WTC11 (cell line): ENCODE data around the gene ATAD3C.
"Not testable (repeated sequence)": the region's sequence is repeated elsewhere in the genome, so short reads cannot be mapped to it uniquely, and the experiment has no call there.

Source experiments
- CBFB ChIP-seq: sonication (generic); formaldehyde crosslinking; IDR thresholded peaks from 2 replicates; pipeline ENCODE4 v1.8.1; 2022; ENCODE audit warnings: mild to moderate bottlenecking, low read depth, missing genetic modification reagents
- CREM ChIP-seq: sonication (generic); formaldehyde crosslinking; IDR thresholded peaks from 2 replicates; pipeline ENCODE4 v1.8.1; 2022; ENCODE audit warnings: mild to moderate bottlenecking, missing genetic modification reagents, moderate library complexity
- ESRRA ChIP-seq: sonication (generic); formaldehyde crosslinking; IDR thresholded peaks from 2 replicates; pipeline ENCODE4 v1.8.1; 2022; ENCODE audit warnings: mild to moderate bottlenecking, missing genetic modification reagents, borderline replicate concordance
- GRHL2 ChIP-seq: fragments of 250-450 bp; sonication (Bioruptor Pico); IDR thresholded peaks from 2 replicates; pipeline ENCODE4 v1.8.0; 2022; ENCODE audit warnings: mild to moderate bottlenecking, moderate library complexity; ENCODE audit not compliant: insufficient replicate concordance, severe bottlenecking
- MYBL2 ChIP-seq: sonication (generic); formaldehyde crosslinking; IDR thresholded peaks from 2 replicates; pipeline ENCODE4 v1.8.1; 2023; ENCODE audit warnings: mild to moderate bottlenecking, moderate library complexity, missing genetic modification reagents
- TCF7 ChIP-seq: sonication (generic); formaldehyde crosslinking; IDR thresholded peaks from 2 replicates; pipeline ENCODE4 v1.8.0; 2022; ENCODE audit warnings: mild to moderate bottlenecking, low read depth, missing genetic modification reagents, moderate library complexity
- TF ChIP-seq, protein P1 (sequence below): sonication (generic); formaldehyde crosslinking; IDR thresholded peaks from 2 replicates; pipeline ENCODE4 v1.8.1; 2023; ENCODE audit warnings: mild to moderate bottlenecking, missing genetic modification reagents
- TF ChIP-seq, protein P2 (sequence below): sonication (generic); formaldehyde crosslinking; IDR thresholded peaks from 2 replicates; pipeline ENCODE4 v1.8.1; 2022; ENCODE audit warnings: mild to moderate bottlenecking, missing genetic modification reagents, moderate library complexity, borderline replicate concordance
- TF ChIP-seq, protein P3 (sequence below): fragments of 200-600 bp; IDR thresholded peaks from 2 replicates; pipeline ENCODE4 v1.8.0; 2022; ENCODE audit warnings: antibody characterized with exemption
- TF ChIP-seq, protein P4 (sequence below): sonication (generic); formaldehyde crosslinking; IDR thresholded peaks from 2 replicates; pipeline ENCODE4 v1.8.0; 2022; ENCODE audit warnings: mild to moderate bottlenecking, missing genetic modification reagents
- TF ChIP-seq, protein P5 (sequence below): sonication (generic); formaldehyde crosslinking; IDR thresholded peaks from 2 replicates; pipeline ENCODE4 v1.8.1; 2023; ENCODE audit warnings: mild to moderate bottlenecking, missing genetic modification reagents, moderate library complexity
- TF ChIP-seq, protein P6 (sequence below): fragments of 250-450 bp; sonication (Bioruptor Pico); IDR thresholded peaks from 2 replicates; pipeline ENCODE4 v1.9.0; 2021; ENCODE audit warnings: mild to moderate bottlenecking
- TF ChIP-seq, protein P7 (sequence below): sonication (generic); formaldehyde crosslinking; IDR thresholded peaks from 2 replicates; pipeline ENCODE4 v1.8.1; 2023; ENCODE audit warnings: mild to moderate bottlenecking, moderate library complexity, missing genetic modification reagents
- TF ChIP-seq, protein P8 (sequence below): sonication (generic); formaldehyde crosslinking; IDR thresholded peaks from 2 replicates; pipeline ENCODE4 v1.8.0; 2023; ENCODE audit warnings: missing genetic modification reagents

DNA sequence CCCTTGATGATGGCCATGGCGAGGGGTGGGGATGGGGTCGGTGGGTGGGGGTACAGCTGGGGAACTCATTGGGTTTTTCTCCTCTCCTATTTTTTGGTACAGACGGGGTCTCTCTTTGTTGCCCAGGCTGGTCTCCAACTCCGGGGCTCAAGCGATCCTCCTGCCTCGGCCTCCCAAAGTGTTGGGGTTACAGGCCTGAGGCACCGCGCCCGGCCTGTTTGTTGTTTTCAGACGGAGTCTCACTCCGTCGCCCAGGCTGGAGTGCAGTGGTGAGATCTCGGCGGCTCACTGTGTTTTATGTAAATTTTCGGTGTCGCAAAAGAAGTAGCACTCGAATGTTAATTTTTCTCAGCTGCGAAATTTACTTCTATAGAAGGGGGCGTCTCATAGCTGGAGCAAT, 2.9 kb upstream of the ATAD3C start:
- TF ChIP-seq, protein P1, sequence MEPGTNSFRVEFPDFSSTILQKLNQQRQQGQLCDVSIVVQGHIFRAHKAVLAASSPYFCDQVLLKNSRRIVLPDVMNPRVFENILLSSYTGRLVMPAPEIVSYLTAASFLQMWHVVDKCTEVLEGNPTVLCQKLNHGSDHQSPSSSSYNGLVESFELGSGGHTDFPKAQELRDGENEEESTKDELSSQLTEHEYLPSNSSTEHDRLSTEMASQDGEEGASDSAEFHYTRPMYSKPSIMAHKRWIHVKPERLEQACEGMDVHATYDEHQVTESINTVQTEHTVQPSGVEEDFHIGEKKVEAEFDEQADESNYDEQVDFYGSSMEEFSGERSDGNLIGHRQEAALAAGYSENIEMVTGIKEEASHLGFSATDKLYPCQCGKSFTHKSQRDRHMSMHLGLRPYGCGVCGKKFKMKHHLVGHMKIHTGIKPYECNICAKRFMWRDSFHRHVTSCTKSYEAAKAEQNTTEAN = not testable (repeated sequence)
- TF ChIP-seq, protein P2, sequence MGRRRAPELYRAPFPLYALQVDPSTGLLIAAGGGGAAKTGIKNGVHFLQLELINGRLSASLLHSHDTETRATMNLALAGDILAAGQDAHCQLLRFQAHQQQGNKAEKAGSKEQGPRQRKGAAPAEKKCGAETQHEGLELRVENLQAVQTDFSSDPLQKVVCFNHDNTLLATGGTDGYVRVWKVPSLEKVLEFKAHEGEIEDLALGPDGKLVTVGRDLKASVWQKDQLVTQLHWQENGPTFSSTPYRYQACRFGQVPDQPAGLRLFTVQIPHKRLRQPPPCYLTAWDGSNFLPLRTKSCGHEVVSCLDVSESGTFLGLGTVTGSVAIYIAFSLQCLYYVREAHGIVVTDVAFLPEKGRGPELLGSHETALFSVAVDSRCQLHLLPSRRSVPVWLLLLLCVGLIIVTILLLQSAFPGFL (CRISPR knock-in tag) = not testable (repeated sequence)
- TF ChIP-seq, protein P3, sequence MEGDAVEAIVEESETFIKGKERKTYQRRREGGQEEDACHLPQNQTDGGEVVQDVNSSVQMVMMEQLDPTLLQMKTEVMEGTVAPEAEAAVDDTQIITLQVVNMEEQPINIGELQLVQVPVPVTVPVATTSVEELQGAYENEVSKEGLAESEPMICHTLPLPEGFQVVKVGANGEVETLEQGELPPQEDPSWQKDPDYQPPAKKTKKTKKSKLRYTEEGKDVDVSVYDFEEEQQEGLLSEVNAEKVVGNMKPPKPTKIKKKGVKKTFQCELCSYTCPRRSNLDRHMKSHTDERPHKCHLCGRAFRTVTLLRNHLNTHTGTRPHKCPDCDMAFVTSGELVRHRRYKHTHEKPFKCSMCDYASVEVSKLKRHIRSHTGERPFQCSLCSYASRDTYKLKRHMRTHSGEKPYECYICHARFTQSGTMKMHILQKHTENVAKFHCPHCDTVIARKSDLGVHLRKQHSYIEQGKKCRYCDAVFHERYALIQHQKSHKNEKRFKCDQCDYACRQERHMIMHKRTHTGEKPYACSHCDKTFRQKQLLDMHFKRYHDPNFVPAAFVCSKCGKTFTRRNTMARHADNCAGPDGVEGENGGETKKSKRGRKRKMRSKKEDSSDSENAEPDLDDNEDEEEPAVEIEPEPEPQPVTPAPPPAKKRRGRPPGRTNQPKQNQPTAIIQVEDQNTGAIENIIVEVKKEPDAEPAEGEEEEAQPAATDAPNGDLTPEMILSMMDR = not testable (repeated sequence)
- TF ChIP-seq TCF7, GRHL2, MYBL2, ESRRA, CREM, CBFB (CRISPR knock-in tag): not testable (repeated sequence)
- TF ChIP-seq, protein P4, sequence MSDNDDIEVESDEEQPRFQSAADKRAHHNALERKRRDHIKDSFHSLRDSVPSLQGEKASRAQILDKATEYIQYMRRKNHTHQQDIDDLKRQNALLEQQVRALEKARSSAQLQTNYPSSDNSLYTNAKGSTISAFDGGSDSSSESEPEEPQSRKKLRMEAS = not testable (repeated sequence)
- TF ChIP-seq, protein P5, sequence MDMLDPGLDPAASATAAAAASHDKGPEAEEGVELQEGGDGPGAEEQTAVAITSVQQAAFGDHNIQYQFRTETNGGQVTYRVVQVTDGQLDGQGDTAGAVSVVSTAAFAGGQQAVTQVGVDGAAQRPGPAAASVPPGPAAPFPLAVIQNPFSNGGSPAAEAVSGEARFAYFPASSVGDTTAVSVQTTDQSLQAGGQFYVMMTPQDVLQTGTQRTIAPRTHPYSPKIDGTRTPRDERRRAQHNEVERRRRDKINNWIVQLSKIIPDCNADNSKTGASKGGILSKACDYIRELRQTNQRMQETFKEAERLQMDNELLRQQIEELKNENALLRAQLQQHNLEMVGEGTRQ = not testable (repeated sequence)
- TF ChIP-seq, protein P6, sequence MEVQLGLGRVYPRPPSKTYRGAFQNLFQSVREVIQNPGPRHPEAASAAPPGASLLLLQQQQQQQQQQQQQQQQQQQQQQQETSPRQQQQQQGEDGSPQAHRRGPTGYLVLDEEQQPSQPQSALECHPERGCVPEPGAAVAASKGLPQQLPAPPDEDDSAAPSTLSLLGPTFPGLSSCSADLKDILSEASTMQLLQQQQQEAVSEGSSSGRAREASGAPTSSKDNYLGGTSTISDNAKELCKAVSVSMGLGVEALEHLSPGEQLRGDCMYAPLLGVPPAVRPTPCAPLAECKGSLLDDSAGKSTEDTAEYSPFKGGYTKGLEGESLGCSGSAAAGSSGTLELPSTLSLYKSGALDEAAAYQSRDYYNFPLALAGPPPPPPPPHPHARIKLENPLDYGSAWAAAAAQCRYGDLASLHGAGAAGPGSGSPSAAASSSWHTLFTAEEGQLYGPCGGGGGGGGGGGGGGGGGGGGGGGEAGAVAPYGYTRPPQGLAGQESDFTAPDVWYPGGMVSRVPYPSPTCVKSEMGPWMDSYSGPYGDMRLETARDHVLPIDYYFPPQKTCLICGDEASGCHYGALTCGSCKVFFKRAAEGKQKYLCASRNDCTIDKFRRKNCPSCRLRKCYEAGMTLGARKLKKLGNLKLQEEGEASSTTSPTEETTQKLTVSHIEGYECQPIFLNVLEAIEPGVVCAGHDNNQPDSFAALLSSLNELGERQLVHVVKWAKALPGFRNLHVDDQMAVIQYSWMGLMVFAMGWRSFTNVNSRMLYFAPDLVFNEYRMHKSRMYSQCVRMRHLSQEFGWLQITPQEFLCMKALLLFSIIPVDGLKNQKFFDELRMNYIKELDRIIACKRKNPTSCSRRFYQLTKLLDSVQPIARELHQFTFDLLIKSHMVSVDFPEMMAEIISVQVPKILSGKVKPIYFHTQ (CRISPR knock-in tag) = not testable (repeated sequence)
- TF ChIP-seq, protein P7, sequence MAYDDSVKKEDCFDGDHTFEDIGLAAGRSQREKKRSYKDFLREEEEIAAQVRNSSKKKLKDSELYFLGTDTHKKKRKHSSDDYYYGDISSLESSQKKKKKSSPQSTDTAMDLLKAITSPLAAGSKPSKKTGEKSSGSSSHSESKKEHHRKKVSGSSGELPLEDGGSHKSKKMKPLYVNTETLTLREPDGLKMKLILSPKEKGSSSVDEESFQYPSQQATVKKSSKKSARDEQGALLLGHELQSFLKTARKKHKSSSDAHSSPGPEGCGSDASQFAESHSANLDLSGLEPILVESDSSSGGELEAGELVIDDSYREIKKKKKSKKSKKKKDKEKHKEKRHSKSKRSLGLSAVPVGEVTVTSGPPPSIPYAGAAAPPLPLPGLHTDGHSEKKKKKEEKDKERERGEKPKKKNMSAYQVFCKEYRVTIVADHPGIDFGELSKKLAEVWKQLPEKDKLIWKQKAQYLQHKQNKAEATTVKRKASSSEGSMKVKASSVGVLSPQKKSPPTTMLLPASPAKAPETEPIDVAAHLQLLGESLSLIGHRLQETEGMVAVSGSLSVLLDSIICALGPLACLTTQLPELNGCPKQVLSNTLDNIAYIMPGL (CRISPR knock-in tag) = not testable (repeated sequence)
- TF ChIP-seq, protein P8, sequence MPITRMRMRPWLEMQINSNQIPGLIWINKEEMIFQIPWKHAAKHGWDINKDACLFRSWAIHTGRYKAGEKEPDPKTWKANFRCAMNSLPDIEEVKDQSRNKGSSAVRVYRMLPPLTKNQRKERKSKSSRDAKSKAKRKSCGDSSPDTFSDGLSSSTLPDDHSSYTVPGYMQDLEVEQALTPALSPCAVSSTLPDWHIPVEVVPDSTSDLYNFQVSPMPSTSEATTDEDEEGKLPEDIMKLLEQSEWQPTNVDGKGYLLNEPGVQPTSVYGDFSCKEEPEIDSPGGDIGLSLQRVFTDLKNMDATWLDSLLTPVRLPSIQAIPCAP (CRISPR knock-in tag) = not testable (repeated sequence)
